Measurements from ENCODE around the gene ABCA7. TPM values are rescaled to one million over a fixed set of nuclear protein-coding genes. Genes with fewer than 3 reads are reported as not detected.

The ABCA7 gene
- total RNA-seq, 1 experiment from 2014 or later = 18.2 TPM

GRCh38 chr19:1080360-1081161, 40.7 kb downstream of the ABCA7 start:
- no peaks in the 10 kb centered on the region for H3K27me3 Mint-ChIP-seq (ENCODE audit: insufficient read depth, unreplicated experiment)
- intact Hi-C loops (cut with micrococcal nuclease) = no loop called here
- POLR2A ChIA-PET = interaction anchor here (0.7 to 1.7 kb wide), 4 partner anchors 14 to 775 kb away, joined by 3 to 4 read pairs (median 3); no protein-coding TSS in a partner anchor
- TF ChIP-seq, protein P1, sequence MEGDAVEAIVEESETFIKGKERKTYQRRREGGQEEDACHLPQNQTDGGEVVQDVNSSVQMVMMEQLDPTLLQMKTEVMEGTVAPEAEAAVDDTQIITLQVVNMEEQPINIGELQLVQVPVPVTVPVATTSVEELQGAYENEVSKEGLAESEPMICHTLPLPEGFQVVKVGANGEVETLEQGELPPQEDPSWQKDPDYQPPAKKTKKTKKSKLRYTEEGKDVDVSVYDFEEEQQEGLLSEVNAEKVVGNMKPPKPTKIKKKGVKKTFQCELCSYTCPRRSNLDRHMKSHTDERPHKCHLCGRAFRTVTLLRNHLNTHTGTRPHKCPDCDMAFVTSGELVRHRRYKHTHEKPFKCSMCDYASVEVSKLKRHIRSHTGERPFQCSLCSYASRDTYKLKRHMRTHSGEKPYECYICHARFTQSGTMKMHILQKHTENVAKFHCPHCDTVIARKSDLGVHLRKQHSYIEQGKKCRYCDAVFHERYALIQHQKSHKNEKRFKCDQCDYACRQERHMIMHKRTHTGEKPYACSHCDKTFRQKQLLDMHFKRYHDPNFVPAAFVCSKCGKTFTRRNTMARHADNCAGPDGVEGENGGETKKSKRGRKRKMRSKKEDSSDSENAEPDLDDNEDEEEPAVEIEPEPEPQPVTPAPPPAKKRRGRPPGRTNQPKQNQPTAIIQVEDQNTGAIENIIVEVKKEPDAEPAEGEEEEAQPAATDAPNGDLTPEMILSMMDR (IDR thresholded peaks at IDR 0.05; ENCODE audit: unreplicated experiment) = no peak
- DNase-seq (ENCODE audit: unreplicated experiment) = no peak
- CTCF ChIA-PET = interaction anchor here (0.6 to 2.0 kb wide), 3 partner anchors 16 to 164 kb away, joined by 3 to 6 read pairs (median 5); no protein-coding TSS in a partner anchor
- peaks cover 33% of the 10 kb centered on the region for H3K36me3 Mint-ChIP-seq (ENCODE audit: insufficient read depth, unreplicated experiment)
- H3K4me1 Mint-ChIP-seq (ENCODE audit: insufficient read depth, unreplicated experiment) = peaks cover 12% of the 10 kb centered on the region
- H3K9me3 Mint-ChIP-seq (ENCODE audit: unreplicated experiment) = no peaks in the 10 kb centered on the region
- H3K4me3 Mint-ChIP-seq (ENCODE audit: unreplicated experiment) = no peak overlapping the region
- H3K27ac Mint-ChIP-seq (ENCODE audit: low read depth, unreplicated experiment) = no peak overlapping the region
- no TSS peak for BruUV-seq (replicated peaks)

DNA sequence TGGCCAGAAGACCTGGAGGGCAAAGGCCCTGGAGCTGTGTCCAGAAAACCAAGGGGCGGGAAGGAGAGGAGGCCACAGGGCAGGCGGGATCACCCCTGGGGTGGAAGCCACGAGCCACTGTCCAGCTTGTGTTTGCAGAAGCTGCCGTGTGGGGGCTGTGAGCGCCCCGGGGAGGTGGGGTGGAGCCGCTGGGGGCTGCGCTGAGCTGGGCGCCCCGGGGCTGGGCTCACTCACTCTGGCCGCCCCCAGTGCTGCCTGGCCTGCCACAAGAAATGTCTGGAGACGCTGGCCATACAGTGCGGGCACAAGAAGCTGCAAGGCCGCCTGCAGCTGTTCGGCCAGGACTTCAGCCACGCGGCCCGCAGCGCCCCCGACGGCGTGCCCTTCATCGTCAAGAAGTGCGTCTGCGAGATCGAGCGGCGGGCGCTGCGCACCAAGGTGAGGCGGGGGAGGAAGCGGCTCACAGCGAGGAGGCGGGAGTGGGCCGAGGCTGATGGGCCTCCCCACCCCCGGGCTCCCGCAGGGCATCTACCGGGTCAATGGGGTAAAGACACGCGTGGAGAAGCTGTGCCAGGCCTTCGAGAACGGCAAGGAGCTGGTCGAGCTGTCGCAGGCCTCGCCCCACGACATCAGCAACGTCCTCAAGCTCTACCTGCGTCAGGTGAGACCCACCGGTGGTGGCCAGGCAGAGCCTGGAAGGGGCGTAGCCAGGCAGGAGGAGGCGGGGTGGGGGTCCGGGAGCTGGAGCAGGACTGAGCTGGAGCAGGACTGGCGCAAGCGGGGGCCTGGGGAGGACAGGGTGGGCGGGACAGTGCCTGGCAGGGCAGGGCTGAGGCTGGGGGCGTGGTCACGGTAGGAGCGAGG, 41.6 kb downstream of the ABCA7 start:
- Mint-ChIP-seq H3K4me1 (ENCODE audit: insufficient read depth, unreplicated experiment) (peaks cover 6% of the 10 kb centered on the region), H3K27me3 (ENCODE audit: insufficient read depth, unreplicated experiment) (no peaks in the 10 kb centered on the region), H3K9me3 (ENCODE audit: unreplicated experiment) (no peaks in the 10 kb centered on the region), H3K4me3 (ENCODE audit: unreplicated experiment) (peak overlapping the region; percentile 58), H3K36me3 (ENCODE audit: insufficient read depth, unreplicated experiment) (peaks cover 42% of the 10 kb centered on the region), H3K27ac (ENCODE audit: low read depth, unreplicated experiment) (no peak overlapping the region)
- DNase-seq (ENCODE audit: unreplicated experiment) = no peak
- BruUV-seq (replicated peaks) = no TSS peak
- intact Hi-C loops (cut with micrococcal nuclease) = no loop called here
- ChIA-PET CTCF (interaction anchor here (0.5 to 2.0 kb wide), 3 partner anchors 17 to 142 kb away, joined by 3 to 6 read pairs (median 5); no protein-coding TSS in a partner anchor), POLR2A (interaction anchor here (0.6 to 1.7 kb wide), 3 partner anchors 13 to 136 kb away, joined by 3 to 4 read pairs (median 4); no protein-coding TSS in a partner anchor)
- TF ChIP-seq, protein P1 (IDR thresholded peaks at IDR 0.05; ENCODE audit: unreplicated experiment) = no peak

DNA sequence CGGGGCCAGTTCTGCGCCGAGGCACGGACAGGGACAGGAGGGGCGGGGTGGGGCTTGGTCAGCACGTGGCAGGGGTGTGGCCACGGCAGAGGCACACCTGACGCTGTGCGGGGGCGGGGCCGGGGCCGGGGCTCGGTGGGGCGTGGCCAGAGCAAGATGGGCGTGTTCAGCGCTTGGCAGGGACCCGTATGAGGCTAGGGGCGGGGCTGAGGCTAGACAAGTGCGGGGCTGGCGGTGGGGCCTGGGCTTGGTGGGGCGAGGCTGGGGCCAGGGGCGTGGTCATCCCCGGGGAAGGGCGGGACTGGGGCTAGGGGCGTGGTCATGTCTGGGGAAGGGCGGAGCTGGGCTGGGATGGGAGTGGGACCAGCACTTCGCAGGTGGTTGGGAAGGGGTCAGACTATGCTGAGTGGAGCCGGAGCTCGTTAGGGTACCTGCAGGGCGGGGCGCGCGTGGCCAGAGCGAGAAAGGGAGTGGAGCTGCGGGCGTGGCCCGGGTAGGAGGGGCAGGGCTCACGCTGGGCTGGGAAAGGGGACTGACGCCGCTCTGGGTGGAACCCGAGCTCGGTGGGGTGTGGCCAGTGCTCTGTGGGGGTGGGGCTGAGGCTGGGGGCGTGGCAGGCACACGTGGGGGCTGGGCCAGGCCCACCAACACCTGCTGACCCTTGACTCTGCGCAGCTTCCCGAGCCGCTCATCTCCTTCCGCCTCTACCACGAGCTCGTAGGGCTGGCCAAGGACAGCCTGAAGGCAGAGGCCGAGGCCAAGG, 42.4 kb downstream of the ABCA7 start:
- no peaks in the 10 kb centered on the region for H3K27me3 Mint-ChIP-seq (ENCODE audit: insufficient read depth, unreplicated experiment)
- no peak overlapping the region for H3K27ac Mint-ChIP-seq (ENCODE audit: low read depth, unreplicated experiment)
- CTCF ChIA-PET = interaction anchor here (0.6 to 2.0 kb wide), 2 partner anchors 31 to 141 kb away, joined by 3 to 6 read pairs; no protein-coding TSS in a partner anchor
- peaks cover 6% of the 10 kb centered on the region for H3K4me1 Mint-ChIP-seq (ENCODE audit: insufficient read depth, unreplicated experiment)
- POLR2A ChIA-PET = interaction anchor here (0.5 to 1.7 kb wide), 4 partner anchors 22 to 193 kb away, joined by 3 to 6 read pairs (median 4); partner anchors contain the start of genes CNN2 and FAM174C
- BruUV-seq (replicated peaks) = no TSS peak
- H3K9me3 Mint-ChIP-seq (ENCODE audit: unreplicated experiment) = no peaks in the 10 kb centered on the region
- TF ChIP-seq, protein P1 (IDR thresholded peaks at IDR 0.05; ENCODE audit: unreplicated experiment) = no peak
- intact Hi-C loops (cut with micrococcal nuclease) = no loop called here
- peak overlapping the region; percentile 58 for H3K4me3 Mint-ChIP-seq (ENCODE audit: unreplicated experiment)
- DNase-seq (ENCODE audit: unreplicated experiment) = peak; percentile 91
- peaks cover 42% of the 10 kb centered on the region for H3K36me3 Mint-ChIP-seq (ENCODE audit: insufficient read depth, unreplicated experiment)

All from MCF 10A (cell line).